PFSK-1 (cell line): ENCODE results near the gene GALNT9.

Source experiments
- POLR2AphosphoS5 ChIP-seq: IDR thresholded peaks from 2 replicates; pipeline ENCODE4 v1.6.1; 2012; ENCODE audit warnings: low read depth, mild to moderate bottlenecking, control low read depth, low read length, moderate library complexity
- SIN3A ChIP-seq: IDR thresholded peaks from 2 replicates; pipeline ENCODE4 v1.6.1; 2012; ENCODE audit warnings: mild to moderate bottlenecking, low read length, moderate library complexity, borderline replicate concordance; ENCODE audit not compliant: insufficient read depth
- TAF1 ChIP-seq: IDR thresholded peaks from 2 replicates; pipeline ENCODE4 v1.6.1; 2012; ENCODE audit warnings: low read length, control low read depth, borderline replicate concordance; ENCODE audit not compliant: insufficient read depth

DNA sequence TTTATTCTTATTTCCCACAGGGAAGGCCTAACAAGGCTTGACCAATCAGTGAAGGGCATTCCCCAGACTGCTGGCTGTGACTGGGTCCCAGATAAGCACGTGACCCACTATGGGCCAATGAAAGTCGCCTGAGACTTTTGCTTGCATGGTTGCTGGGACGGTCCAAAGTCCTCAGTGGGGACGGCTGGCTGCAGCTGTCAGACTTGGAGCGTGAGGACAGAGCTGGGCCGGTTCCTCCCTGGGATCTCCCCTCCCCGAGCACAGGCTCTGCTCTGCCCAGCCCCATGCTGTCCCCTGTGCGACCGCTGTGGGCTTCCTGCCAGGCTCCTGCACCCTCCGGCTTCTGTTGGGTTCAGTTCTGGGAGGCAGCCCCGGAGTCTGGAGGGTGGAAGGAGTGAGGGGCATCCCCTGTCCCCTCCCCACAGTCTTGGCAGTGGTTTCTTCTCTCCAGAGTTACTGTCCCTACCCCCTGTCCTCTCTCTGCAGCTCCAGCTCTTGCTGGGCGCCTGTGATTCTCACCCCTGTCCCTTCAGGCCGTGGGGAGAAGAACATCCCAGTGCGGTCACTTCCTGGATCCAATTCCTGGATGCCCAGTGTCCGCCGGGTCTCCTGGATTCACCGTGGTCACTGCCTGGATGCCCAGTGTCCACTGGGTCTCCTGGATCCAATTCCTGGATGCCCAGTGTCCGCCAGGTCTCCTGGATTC lies 50.1 kb downstream of the GALNT9 start:
- TF ChIP-seq POLR2AphosphoS5 (no peak), SIN3A (no peak), TAF1 (no peak)
